Activated CD4-positive, CD25-positive, alpha-beta regulatory T cell treated with anti-CD3 and anti-CD28 coated beads, Interleukin-2, amount 50 U/mL, for 72 hours (primary cell): ENCODE measurements around the gene TOR3A.
A peak's percentile ranks its signal among the peaks of the same experiment; 100 is the strongest.

Experiments
- DNase-seq: peaks from one replicate; pipeline ENCODE4 v3.0.0; 2021

The TOR3A gene

GRCh38 chr1:179077396-179077795 lies 4.5 kb upstream of the TOR3A start:
- no peak for DNase-seq

- DNase-seq: no peak
Observed at GRCh38 chr1:179079113-179079761, 2.6 kb upstream of the TOR3A start.

DNA sequence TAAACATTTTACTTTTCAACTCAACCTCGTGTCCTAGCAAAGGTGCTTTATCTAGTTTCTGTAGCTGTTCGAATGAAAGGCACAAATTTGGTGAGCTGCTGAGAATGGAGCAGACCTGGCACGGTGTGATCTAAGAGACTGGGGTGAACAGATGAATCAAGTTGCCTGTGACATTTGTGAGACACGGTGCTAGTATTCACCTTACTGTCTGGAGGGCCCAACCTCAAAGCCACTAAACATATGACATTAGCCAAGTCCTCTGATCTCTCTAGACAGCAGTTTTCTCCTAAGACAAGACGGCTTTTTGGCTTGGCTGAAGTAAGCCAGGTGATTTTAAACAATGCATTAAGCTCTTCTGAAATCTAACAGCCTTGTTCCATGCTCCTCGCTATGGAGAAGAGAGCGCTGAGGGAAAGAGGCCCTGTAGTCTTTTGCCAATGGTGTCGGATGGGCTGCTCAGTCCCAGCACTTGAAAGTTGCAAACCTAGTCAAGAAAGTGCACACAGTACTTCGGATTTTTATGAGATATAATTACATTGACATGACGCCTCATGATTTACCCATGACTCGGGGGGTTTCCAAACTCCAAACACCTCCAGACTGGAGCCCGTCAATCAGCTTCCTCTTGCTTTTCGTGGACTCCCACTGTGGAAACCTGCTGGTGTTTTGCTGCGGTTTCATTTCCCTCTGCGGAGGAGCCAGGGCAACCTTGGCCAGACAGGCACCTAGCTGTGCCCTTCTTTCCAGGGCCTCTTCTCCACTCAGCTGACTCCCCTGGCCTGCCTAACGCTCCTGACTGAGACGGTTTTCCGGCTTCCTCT lies 794 bp upstream of the TOR3A start:
- peak; percentile 49 for DNase-seq

GRCh38 chr1:179082333-179082998 lies 596 bp downstream of the TOR3A start:
- peak; percentile 47 for DNase-seq

DNA sequence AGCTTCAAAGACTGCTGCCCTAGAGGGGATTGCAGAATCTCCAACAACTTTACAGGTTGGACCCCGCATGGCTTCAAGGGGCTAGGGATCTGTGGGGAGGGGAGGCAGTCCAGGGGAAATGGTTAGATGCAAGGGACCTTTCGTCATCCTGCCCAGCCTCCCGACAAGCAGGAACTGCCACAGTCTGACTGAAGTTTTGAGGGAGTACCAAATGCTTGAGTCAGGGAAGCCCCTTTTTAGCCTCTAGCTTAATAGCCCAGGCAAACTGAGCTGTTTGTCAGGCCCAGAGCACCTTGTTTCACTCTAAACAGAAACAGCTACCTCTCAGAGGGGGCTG lies 1.1 kb downstream of the TOR3A start:
- DNase-seq: no peak

- no peak for DNase-seq
Observed at GRCh38 chr1:179083533-179083932, 1.7 kb downstream of the TOR3A start.

- no peak for DNase-seq
Observed at GRCh38 chr1:179087665-179088064, 5.8 kb downstream of the TOR3A start.

DNA sequence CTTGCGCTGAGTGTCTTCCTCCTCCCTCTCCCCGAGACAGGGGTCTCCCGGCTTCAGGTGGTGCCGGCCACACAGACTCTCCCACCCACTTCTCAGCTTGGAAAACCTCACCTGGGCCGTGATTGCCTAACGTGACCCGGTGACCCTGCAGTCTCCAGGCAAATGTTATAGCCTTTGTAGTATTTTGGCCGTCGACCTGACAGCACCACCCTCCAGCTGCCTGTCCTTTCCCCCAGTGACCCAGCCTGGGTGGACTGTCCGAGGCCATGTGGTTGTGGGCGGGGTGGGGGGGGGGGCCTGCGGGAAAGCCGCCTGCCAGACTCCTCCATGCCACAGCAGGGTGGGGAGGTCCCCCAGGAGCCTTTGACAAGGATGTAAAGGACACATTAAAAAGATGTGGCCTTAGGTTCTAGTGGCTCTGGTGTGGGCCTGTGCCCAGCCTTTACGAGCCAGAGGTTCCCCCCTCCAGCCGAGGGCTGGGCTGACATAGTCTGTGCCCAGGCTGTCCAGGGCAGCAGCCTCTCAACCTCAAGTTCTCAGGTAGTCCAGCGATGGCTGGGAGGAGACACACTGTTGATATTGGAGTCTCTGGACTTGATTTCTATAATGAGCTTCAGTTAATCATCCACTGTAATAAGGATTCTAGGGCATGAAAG lies 8.1 kb downstream of the TOR3A start:
- no peak for DNase-seq

- no peak for DNase-seq
Observed at GRCh38 chr1:179090522-179090921, 8.7 kb downstream of the TOR3A start.

GRCh38 chr1:179090923-179091322 lies 9.1 kb downstream of the TOR3A start:
- DNase-seq: no peak

DNA sequence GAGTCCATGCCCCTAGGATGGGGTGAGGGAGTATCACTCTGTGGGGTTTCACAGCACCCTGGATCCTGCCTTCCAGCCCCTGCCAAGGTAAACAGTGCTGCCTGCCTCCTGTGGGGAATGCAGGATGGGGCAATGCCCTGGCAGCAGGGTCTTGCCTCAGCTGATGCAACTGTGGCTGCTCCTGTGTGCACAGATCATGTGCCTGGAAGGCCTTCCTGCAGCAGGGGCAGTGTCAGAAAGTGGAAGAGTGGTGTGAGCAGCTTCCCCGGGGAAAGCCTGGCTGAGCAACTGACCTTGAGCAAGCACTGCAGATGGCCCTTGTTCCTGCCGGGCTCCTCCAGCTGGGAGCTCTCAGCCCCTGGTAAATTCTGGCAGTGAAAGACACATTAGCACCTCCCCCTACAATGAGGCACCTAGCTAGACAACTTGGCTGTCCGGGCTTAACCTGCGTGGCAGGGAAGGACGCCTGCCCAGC lies 9.9 kb downstream of the TOR3A start:
- no peak for DNase-seq

DNA sequence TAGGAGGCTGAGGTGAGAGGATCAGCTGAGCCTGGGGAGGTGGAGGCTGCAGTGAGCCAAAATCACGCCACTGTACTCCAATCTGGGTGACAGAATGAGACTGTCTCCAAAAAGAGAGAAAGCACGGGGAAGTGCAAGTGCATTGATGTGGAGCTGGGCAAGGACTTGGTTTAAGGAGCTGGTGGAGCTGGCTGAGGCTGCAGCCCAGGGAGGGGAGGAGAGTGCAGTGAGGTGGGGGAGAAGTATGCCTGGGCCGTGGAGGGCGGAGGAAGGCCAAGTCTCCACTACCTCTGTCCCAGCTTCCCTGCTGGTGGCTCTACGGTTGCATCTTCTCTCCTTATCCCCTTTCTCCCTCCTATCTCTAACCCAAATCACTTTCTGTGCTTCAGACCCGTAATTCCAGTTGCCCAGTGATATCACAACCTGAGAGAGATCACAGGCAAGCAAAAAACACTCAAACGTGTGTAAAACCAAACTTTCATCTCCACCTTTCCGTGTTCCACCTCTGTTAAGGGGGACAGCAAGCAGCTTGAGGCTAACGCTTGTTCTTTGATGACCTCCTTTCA lies 11.1 kb downstream of the TOR3A start:
- DNase-seq: no peak

GRCh38 chr1:179094818-179095217 lies 12.9 kb downstream of the TOR3A start:
- DNase-seq: no peak

DNA sequence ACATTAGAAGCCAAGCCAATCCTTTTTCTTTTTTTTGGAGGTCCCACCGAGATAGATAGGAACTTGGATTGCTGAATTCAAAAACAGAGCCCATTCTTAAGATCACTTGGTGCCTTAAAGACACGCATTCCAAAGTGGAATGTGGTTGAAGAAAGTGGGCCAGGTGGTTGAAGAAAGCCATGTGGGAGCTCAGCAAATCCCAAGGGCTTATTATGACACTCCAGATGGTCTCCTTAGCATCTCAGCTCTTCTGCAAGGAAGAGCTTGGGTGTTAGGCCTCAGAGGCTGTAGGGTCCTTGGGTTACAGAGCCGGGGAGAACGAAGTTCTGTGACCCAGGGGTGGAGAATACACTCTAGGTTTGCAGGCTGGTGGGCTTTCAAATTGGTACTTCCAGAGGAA lies 13.5 kb downstream of the TOR3A start:
- DNase-seq: no peak

- DNase-seq: no peak
Observed at GRCh38 chr1:179095924-179096323, 14.1 kb downstream of the TOR3A start.

DNA sequence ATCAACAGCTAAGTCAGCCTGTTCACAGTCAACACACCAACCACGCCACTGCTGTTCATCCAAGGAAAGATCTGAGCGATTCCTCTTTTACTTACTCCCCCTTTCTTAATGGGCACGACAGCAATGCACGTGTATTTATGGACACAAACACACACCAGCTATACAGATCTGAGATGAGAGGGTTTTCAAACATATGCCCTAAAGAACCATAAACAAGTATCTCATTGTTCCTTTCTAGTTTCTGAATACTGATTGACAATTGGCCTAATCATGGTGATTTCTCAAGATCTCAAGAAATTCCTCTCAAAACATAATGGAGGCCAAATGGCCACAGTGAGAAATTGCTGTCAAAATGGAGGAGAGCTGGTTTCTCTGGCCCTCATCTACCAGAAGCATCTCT lies 18.0 kb downstream of the TOR3A start:
- DNase-seq: no peak

GRCh38 chr1:179101566-179101965 lies 19.7 kb downstream of the TOR3A start:
- DNase-seq: no peak

GRCh38 chr1:179103999-179104398 lies 22.1 kb downstream of the TOR3A start:
- no peak for DNase-seq

- no peak for DNase-seq
Observed at GRCh38 chr1:179104611-179105250, 22.9 kb downstream of the TOR3A start.

DNA sequence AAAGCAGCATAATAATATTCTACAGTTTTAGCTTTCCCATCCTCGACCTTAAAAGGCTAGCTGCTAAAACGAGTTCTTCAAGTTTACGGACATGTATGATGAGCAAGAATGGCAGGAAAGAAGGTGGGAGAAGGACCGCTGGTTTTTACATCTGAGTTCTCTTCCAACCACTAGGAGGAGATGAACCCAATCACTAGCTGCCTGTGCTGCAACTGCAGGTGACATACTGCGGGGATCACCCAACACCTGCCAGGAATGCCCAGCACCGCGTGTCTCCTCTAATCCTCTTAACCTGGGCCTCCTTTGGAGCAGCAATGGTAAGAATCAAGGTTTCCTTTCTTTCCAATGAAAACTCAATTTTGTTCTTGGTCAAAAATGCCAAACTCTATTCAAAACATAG lies 23.5 kb downstream of the TOR3A start:
- DNase-seq: no peak

DNA sequence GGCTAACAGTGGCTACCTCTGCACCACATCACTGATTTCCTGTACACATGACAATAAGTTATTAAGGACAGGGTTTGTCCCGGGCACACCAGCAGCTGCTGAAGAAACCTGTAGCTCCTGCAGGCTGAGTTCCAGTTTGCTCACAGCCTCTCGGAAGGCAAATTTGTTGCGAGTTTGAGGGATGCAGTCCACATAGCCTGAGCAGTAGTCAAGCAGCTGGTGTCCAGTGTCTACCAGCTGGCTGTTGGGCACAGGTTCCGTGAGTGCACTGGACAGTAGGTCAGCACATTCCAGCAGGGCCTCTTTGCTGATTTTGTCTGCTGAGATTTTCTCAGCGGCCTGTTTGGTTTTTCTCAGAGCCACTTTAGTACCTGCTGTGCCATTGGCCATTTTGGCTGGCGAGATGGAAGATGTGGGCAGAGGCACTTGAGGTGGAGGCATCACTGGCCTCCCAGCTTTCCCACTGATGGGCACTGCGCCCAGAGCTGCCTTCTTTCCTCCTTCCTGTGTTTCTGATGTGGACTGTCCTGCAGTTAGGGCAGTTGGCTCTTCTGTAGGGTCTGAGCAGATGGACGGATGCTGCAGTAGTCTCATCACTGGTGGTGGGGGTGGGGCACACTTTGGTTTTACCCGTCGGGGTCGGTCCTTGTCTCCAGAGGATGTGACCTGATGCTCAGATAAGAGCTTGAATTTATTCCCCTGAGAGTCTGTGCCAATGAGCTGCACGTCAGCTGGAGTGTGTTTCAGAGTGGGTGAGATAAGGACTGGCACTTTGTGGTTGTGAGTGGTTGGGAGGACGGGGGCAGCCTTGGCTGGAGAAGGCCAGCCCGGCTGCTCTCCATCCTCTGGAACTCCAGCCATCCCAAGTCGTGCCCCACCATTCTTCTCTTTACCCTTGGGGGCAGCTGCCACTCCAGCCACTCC lies 26.1 kb downstream of the TOR3A start:
- no peak for DNase-seq

DNA sequence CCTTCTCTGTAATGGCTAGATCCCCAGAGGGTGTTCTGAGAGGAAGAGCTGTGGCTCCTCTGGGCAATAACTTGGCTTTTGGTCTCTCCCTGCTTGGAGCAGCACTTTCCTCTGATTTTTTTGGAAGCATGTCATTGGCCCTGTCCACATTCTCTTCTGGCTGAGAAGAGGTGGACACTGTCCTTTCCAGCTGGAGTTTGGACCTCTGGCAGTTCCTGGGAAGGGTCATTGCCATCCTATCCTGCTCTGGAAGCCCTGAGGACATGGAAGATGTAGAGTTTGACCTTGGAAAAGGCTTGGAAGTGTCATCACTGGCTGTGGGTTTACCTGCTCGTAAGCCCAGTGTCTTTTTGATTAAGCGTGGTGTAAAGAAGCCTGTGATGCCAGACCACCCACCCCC lies 26.8 kb downstream of the TOR3A start:
- no peak for DNase-seq
